Mesendoderm (in vitro differentiated cells): ENCODE data around the gene PRRC2B.

Experiments used
- DNase-seq: peaks from one replicate; pipeline ENCODE4 v3.0.0; 2013
- H2AK5ac ChIP-seq: 2 replicates; pipeline ENCODE4 v1.6.1; 2013; ENCODE audit warnings: low read length, inconsistent platforms
- H2BK120ac ChIP-seq: 2 replicates; pipeline ENCODE4 v1.6.1; 2013; ENCODE audit warnings: low read depth, mild to moderate bottlenecking, low read length, moderate library complexity, mixed read lengths
- H2BK15ac ChIP-seq: replicated peaks from 2 replicates; pipeline ENCODE4 v1.6.1; 2013; ENCODE audit warnings: low read depth, mild to moderate bottlenecking, moderate library complexity
- H2BK5ac ChIP-seq: 2 replicates; pipeline ENCODE4 v1.6.1; 2013; ENCODE audit warnings: low read length, inconsistent platforms
- H3K18ac ChIP-seq: 2 replicates; pipeline ENCODE4 v1.6.1; 2013; ENCODE audit warnings: mild to moderate bottlenecking, low read length, mixed read lengths
- H3K23ac ChIP-seq: one replicate; pipeline ENCODE4 v1.6.1; 2013; ENCODE audit warnings: low read length
- H3K27ac ChIP-seq: 2 replicates; pipeline ENCODE4 v1.5.1; 2013; ENCODE audit warnings: low read depth, mild to moderate bottlenecking, inconsistent platforms, low read length, moderate library complexity
- H3K27me3 ChIP-seq: 2 replicates; pipeline ENCODE4 v1.6.1; 2013; ENCODE audit warnings: low read length, control low read depth, mild to moderate bottlenecking, inconsistent platforms; ENCODE audit not compliant: insufficient read depth, poor library complexity
- H3K36me3 ChIP-seq: 2 replicates; pipeline ENCODE4 v1.6.1; 2013; ENCODE audit warnings: low read length, inconsistent platforms; ENCODE audit not compliant: control insufficient read depth, insufficient read depth
- H3K4ac ChIP-seq: one replicate; pipeline ENCODE4 v1.6.1; 2013; ENCODE audit warnings: low read depth, mild to moderate bottlenecking, low read length, moderate library complexity
- H3K4me1 ChIP-seq: 2 replicates; pipeline ENCODE4 v1.6.1; 2013; ENCODE audit warnings: low read depth, low read length, inconsistent platforms; ENCODE audit not compliant: control insufficient read depth
- H3K4me2 ChIP-seq: 2 replicates; pipeline ENCODE4 v1.6.1; 2013; ENCODE audit warnings: low read length
- H3K4me3 ChIP-seq: 2 replicates; pipeline ENCODE4 v1.5.1; 2013; ENCODE audit warnings: mild to moderate bottlenecking, low read length
- H3K56ac ChIP-seq: one replicate; pipeline ENCODE4 v1.6.1; 2013; ENCODE audit warnings: low read length
- H3K79me1 ChIP-seq: 2 replicates; pipeline ENCODE4 v1.6.1; 2013; ENCODE audit warnings: low read length, inconsistent platforms
- H3K79me2 ChIP-seq: 2 replicates; pipeline ENCODE4 v1.6.1; 2013; ENCODE audit warnings: mild to moderate bottlenecking, low read length; ENCODE audit not compliant: control insufficient read depth, insufficient read depth
- H3K9ac ChIP-seq: 2 replicates; pipeline ENCODE4 v1.6.1; 2013; ENCODE audit warnings: low read length, inconsistent platforms
- H4K5ac ChIP-seq: one replicate; pipeline ENCODE4 v1.6.1; 2013; ENCODE audit warnings: low read length
- H4K8ac ChIP-seq: one replicate; pipeline ENCODE4 v1.6.1; 2013; ENCODE audit warnings: low read depth, mild to moderate bottlenecking, control low read depth, low read length, moderate library complexity
- WGBS: extraction: QIAGEN DNeasy Blood & Tissue Kit; methylation state at CpG from one replicate; pipeline ENCODE4 v1.1.7; 2013; ENCODE audit warnings: low lambda C conversion rate, missing lambda C conversion rate; ENCODE audit not compliant: insufficient coverage; ENCODE audit errors: extremely low coverage; 5-methylcytosine and 5-hydroxymethylcytosine counted together

PRRC2B gene

GRCh38 chr9:131478911-131479310, 85.0 kb downstream of the PRRC2B start:
- Histone ChIP-seq H2BK120ac (no peak overlapping the region), H3K4me1 (no peaks in the 10 kb centered on the region), H3K27ac (peak overlapping the region; percentile 17), H3K4ac (no peak overlapping the region), H3K79me1 (peaks cover 21% of the 10 kb centered on the region), H3K56ac (peak overlapping the region; percentile 15), H3K9ac (no peak overlapping the region), H2BK15ac (no peak overlapping the region), H3K4me2 (no peak overlapping the region), H3K23ac (no peak overlapping the region), H3K27me3 (no peaks in the 10 kb centered on the region), H2BK5ac (no peak overlapping the region), H3K18ac (no peak overlapping the region), H4K8ac (no peak overlapping the region), H2AK5ac (no peak overlapping the region), H3K36me3 (peaks cover 57% of the 10 kb centered on the region), H4K5ac (no peak overlapping the region), H3K4me3 (no peak overlapping the region), H3K79me2 (peaks cover 11% of the 10 kb centered on the region)
- DNase-seq, result no peak
- WGBS, result no CpG with 5 or more reads among the region's 10 CpGs

GRCh38 chr9:131480258-131480657, 86.4 kb downstream of the PRRC2B start:
- H3K4me3 ChIP-seq, result no peak overlapping the region
- no peak overlapping the region for H2BK5ac ChIP-seq
- no peaks in the 10 kb centered on the region for H3K4me1 ChIP-seq
- H3K36me3 ChIP-seq, result peaks cover 60% of the 10 kb centered on the region
- no peak overlapping the region for H3K9ac ChIP-seq
- no peak for DNase-seq
- no peak overlapping the region for H3K23ac ChIP-seq
- no peak overlapping the region for H3K4me2 ChIP-seq
- no peaks in the 10 kb centered on the region for H3K27me3 ChIP-seq
- H2BK15ac ChIP-seq, result no peak overlapping the region
- no peak overlapping the region for H2AK5ac ChIP-seq
- H4K5ac ChIP-seq, result no peak overlapping the region
- peaks cover 11% of the 10 kb centered on the region for H3K79me2 ChIP-seq
- no peak overlapping the region for H3K18ac ChIP-seq
- no CpG with 5 or more reads among the region's 1 CpG for WGBS
- H3K56ac ChIP-seq, result no peak overlapping the region
- no peak overlapping the region for H3K27ac ChIP-seq
- no peak overlapping the region for H3K4ac ChIP-seq
- H2BK120ac ChIP-seq, result no peak overlapping the region
- H3K79me1 ChIP-seq, result peaks cover 21% of the 10 kb centered on the region
- no peak overlapping the region for H4K8ac ChIP-seq

GRCh38 chr9:131481441-131482342, 87.8 kb downstream of the PRRC2B start:
- Histone ChIP-seq H2BK5ac (no peak overlapping the region), H2AK5ac (no peak overlapping the region), H3K36me3 (peaks cover 66% of the 10 kb centered on the region), H4K5ac (no peak overlapping the region), H3K9ac (no peak overlapping the region), H3K27me3 (no peaks in the 10 kb centered on the region), H3K56ac (no peak overlapping the region), H3K79me2 (peaks cover 11% of the 10 kb centered on the region), H3K4me2 (no peak overlapping the region), H3K27ac (no peak overlapping the region), H3K23ac (no peak overlapping the region), H4K8ac (no peak overlapping the region), H3K4ac (no peak overlapping the region), H3K18ac (no peak overlapping the region), H2BK15ac (no peak overlapping the region), H2BK120ac (no peak overlapping the region), H3K79me1 (peaks cover 23% of the 10 kb centered on the region), H3K4me3 (no peak overlapping the region), H3K4me1 (no peaks in the 10 kb centered on the region)
- no peak for DNase-seq
- WGBS, result no CpG with 5 or more reads among the region's 19 CpGs

- Histone ChIP-seq H3K23ac (no peak overlapping the region), H4K8ac (no peak overlapping the region), H3K4ac (no peak overlapping the region), H3K27ac (no peak overlapping the region), H3K36me3 (peaks cover 64% of the 10 kb centered on the region), H2AK5ac (no peak overlapping the region), H3K4me3 (no peak overlapping the region), H3K4me2 (no peak overlapping the region), H3K18ac (no peak overlapping the region), H3K27me3 (no peaks in the 10 kb centered on the region), H3K56ac (no peak overlapping the region), H2BK15ac (no peak overlapping the region), H3K4me1 (no peaks in the 10 kb centered on the region), H3K79me1 (peaks cover 19% of the 10 kb centered on the region), H3K79me2 (peaks cover 11% of the 10 kb centered on the region), H3K9ac (no peak overlapping the region), H2BK5ac (no peak overlapping the region), H4K5ac (no peak overlapping the region), H2BK120ac (no peak overlapping the region)
- no peak for DNase-seq
- no CpG with 5 or more reads among the region's 24 CpGs for WGBS
These were observed 88.6 kb downstream of the PRRC2B start for GRCh38 chr9:131482343-131483006.

DNA sequence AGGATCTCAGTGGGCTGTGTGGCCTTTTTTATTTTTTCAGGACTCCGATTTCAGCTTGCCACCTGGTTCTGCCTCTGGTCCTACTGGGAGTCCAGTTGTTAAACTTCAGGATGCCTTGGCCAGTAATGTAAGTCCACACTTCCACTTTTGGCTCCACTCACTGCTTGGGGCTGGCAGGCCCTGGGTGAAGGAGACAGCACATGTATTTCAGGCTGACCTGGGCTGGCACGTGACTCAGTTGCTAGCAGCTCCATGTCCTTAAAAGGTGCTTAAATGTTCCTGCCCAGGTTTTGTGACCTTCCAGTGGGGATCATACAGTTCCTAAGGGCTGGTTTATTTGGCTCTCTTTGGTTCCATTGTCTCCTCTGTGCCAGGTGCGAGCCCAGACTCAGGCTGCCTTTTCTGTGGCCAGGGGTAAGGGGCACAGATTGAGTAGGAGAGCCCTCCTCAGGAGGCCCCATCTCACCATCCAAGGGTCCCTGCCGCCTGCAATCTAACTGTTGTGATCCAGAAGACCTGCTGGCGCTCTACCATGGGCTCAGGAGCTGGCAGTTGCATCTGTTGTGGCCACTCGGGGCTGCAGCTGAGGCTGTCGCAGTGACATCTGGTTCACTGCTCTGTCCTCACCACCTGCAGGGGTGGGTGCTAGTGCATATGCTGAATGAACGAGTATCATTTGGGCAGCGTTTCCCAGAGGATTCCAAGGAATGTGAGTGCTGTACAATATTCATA, 89.6 kb downstream of the PRRC2B start:
- no peak overlapping the region for H3K18ac ChIP-seq
- no peak for DNase-seq
- no peak overlapping the region for H4K8ac ChIP-seq
- H3K4me2 ChIP-seq, result no peak overlapping the region
- no peak overlapping the region for H3K23ac ChIP-seq
- H3K36me3 ChIP-seq, result peaks cover 68% of the 10 kb centered on the region
- no peak overlapping the region for H3K4ac ChIP-seq
- H3K79me1 ChIP-seq, result peaks cover 19% of the 10 kb centered on the region
- no peak overlapping the region for H3K9ac ChIP-seq
- no peak overlapping the region for H2BK120ac ChIP-seq
- H3K4me3 ChIP-seq, result no peak overlapping the region
- no peak overlapping the region for H3K56ac ChIP-seq
- H3K27me3 ChIP-seq, result no peaks in the 10 kb centered on the region
- peaks cover 11% of the 10 kb centered on the region for H3K79me2 ChIP-seq
- WGBS, result no CpG with 5 or more reads among the region's 9 CpGs
- no peak overlapping the region for H2AK5ac ChIP-seq
- H3K4me1 ChIP-seq, result no peaks in the 10 kb centered on the region
- no peak overlapping the region for H2BK15ac ChIP-seq
- no peak overlapping the region for H4K5ac ChIP-seq
- H3K27ac ChIP-seq, result no peak overlapping the region
- H2BK5ac ChIP-seq, result no peak overlapping the region
